Ramos (cell line): ENCODE data around the gene KSR2.
"Not testable (repeated sequence)": the region's sequence is repeated elsewhere in the genome, so short reads cannot be mapped to it uniquely, and the experiment has no call there.

ENCODE experiments used
- in situ Hi-C: fragments of 300-500 bp; cut with MboI; formaldehyde crosslinking; loops from one replicate; pipeline ENCODE4 v1.14.3; 2022; ENCODE audit warnings: low sequenced_read_pairs; ENCODE audit not compliant: unreplicated experiment

KSR2 gene

DNA sequence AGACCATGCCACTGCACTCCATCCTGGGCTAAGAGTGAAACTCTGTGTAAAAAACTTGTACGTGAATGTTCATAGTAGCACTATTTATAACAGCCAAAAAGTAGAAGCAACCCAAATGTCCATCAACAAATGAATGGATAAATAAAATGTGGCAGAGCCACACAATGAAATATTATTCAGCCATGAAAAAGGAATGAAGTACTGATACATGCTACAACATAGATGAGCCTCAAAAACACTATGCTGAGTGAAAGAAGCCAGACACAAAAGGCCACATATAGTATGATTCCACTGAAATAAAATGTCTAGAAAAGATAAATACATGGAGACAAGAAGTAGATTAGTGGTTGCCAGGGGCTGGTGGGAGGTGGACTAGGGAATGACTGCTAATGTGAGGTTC is 72.8 kb downstream of the KSR2 start:
- in situ Hi-C loops = no loop called here

DNA sequence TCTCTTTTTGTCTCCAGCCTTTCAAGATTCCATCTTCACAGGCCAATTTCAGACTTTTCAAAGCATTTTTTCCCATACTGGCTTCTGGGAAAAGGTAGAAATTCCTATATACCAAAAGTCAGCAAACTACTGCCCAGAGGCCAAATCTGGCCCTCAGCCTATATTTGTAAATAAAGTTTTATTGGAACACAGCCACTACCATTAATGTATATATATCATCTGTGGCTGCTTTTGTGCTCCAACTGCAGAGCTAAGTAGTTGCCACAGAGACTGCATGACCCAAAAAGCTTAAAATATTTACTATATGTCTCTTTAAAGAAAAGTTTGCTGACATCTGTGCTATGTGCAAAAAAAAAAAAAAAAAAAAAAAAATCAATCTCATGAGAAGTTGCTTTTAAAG is 76.3 kb downstream of the KSR2 start:
- in situ Hi-C loops = no loop called here

DNA sequence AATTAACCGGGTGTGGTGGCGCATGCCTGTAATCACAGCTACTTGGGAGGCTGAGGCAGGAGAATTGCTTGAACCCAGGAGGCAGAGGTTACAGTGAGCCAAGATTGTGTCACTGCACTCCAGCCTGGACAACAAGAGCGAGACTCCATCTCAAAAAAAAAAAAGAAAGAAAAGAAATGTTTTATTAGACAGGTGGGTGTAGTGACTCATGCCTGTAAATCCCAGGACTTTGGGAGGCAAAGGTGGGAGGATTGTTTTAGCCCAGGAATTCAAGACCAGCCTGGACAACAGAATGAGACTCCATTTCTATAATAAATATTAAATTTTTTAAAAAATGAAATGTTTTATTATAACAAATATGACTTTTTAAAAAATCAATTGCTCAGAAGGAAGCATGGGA is 77.5 kb downstream of the KSR2 start:
- in situ Hi-C loops = not testable (repeated sequence)

DNA sequence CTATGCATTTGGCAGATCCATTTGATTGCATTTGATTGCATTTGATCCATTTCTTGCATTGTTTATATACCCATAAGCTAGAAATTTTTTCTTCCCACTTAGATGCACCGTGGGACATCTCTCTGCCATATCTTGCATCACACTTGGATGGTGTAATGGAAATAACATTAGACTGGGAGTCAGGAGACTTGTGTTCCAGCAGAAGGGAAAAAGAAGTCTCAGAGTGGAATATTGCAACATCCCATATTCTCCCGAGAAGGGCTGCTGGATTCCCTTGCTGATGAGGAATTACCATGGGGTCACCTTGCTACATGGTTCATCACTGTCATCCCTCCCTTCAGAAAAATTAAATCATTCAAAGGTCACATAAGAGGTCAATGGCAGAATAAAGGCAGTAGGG is 78.1 kb downstream of the KSR2 start:
- in situ Hi-C loops = no loop called here

DNA sequence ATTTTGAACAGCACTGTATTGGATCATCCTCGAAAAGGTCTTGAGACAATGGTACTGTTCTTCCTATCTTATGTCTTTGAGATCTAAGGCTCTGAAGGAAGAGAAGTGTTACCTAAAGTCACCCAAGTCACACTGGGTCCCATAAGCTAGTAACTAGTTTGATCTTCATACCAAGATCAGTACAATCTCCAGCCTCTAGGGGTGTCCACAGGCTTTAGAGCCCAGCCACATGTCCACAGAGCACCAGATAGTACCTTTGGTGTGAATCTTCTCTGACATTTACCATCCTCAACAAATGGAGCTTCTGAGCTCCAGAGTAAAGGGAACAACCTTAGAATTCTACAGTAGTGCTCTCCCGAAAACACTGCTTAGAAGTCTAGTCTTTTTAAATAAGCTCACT is 78.7 kb downstream of the KSR2 start:
- in situ Hi-C loops = no loop called here

DNA sequence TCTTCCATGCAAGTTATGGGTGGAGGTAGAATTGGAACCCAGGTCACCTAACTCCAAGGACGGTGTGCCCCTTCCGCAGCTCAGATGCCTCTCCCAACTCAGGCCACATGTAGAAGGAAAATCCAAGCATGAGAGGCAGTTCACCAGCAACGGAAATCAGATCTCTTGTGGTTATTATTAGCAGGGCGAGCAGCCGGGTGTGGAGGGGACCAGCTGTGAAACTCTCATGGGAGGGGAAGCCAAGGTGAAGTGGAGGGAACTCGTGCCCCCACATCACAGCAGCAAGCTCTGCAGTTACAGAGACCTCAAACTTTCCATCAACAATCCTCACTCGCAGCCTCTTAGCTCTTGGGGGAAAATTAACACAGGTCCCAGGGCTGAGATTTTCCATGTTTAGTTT is 79.7 kb downstream of the KSR2 start:
- in situ Hi-C loops = no loop called here

DNA sequence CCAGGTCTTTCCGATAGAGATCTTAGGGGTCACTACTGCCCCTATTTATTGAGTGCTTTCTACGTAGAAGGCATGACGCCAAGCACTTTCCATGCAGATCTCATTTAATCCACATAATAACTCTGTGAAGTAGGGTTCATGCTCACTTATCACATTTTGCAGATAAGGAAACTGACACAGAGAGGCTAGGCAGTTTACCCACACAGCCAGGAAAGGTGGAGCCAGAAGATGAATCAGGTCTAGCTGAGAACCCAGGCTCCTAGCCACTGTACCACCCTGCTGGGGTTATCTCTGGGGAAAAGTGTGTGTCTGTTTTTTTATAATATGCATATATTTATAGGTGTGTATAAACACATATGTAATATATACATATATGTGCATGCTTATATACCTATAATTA is 83.6 kb downstream of the KSR2 start:
- in situ Hi-C loops = no loop called here

DNA sequence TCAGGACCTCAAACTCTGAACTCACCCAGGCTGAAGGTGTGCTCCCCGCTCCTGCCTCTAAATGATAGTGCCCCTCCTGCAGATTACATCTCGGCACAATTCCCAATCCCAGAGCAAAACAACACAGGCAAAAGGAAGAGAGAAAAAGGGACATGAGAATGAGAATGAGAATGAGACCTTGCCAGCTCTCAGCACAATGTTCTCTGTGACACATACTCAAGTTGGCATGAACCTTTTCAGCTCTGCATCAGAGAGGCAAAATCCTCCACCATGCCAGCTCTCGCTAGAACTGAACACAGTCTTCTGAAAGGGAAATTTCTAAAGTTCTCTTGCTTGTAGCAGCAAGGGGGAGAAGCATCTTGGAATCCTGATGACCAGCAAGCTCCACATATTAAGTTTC is 84.6 kb downstream of the KSR2 start:
- in situ Hi-C loops = no loop called here

DNA sequence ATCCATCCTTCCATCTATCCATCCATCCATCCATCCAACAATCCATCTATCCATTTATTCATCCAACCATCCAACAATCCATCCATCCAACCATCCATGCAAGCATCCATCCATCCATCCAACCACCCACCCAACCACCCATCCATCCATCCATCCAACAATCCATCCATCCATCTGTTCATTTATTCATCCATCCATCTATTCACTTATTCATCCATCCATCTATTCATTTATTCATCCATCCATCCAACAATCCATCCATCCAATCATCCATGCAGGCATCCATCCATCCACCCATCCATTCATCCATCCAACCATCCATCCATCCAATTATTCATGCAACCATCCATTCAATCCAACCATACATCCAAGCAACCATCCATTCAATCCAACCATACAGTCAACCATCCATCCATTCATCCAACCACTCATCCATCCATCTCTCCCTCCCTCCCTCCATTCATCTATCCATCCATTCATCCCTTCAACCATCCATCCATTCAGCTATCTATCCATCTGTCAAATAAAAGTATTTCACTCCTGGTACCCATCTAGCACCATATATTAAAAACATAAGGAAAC is 86.1 kb downstream of the KSR2 start:
- in situ Hi-C loops = no loop called here

DNA sequence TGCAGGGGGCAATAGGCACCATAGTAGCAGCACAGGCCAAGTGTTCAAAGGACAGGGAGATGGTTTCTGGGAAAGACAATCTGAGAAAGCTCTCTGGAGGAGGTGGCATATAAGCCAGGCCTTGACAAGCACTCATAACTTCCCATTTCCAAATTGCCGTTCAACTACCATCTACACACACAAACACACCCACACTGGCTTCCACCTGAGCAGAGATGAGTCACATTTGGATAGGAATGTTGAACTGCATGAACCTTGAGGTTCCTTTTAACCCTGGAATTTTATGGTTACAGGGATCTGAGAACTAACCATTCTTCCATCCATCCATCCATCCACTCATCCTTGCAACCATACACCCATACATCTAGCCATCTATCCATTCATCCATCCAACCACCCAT is 86.6 kb downstream of the KSR2 start:
- in situ Hi-C loops = no loop called here

DNA sequence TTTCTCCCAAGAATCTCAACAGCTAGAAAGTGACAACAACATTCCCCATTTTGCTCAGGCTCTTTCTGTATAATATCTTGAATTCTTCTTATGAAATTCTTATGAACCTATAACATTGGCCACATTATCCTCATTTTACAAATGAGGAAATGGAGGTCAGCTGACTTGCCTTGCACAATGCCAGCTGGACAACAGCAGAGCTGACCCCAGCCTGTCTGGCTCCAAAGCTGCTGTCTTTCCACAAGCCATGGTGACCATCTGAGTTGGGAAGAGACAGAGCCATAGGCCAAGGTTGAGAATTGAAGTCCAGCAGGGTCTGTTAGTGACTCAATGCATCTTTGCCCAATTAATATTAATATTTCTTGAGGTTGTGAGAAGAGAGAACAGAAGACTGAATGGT is 87.3 kb downstream of the KSR2 start:
- in situ Hi-C loops = no loop called here

DNA sequence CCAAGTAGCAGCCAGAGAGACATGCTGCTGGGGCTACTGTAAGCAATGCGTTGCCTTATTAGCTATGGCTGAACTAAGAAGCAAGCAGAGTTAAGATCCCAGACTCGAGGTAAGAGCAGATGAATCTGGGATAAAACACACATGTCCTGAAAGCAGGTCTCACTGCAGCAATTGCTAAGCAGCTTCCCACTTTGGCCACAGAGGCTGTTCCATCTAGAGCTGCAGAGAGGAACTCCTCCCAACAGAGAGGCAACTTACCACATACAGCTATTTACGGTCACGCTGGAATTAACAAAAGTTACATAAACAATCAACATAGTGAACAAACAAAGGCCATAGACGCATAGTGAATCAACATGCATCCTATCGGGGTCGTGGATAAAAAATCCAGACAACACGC is 90.2 kb downstream of the KSR2 start:
- in situ Hi-C loops = no loop called here

DNA sequence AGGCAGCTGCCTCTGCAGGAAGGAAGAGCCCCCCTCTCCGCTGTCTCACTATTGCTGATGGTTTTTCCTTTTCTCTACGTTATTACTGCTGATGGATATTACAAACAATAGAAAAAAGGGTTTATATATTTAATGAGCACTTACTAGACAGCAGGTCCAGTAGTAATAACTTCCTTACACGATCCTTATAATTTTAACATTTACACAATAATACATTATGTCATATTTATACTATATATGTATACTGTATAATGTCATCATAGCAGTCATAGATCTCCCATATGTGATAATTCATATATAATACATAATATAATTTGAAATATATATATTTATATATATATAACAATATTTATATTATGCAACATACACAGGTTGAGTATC is 92.4 kb downstream of the KSR2 start:
- in situ Hi-C loops = no loop called here

DNA sequence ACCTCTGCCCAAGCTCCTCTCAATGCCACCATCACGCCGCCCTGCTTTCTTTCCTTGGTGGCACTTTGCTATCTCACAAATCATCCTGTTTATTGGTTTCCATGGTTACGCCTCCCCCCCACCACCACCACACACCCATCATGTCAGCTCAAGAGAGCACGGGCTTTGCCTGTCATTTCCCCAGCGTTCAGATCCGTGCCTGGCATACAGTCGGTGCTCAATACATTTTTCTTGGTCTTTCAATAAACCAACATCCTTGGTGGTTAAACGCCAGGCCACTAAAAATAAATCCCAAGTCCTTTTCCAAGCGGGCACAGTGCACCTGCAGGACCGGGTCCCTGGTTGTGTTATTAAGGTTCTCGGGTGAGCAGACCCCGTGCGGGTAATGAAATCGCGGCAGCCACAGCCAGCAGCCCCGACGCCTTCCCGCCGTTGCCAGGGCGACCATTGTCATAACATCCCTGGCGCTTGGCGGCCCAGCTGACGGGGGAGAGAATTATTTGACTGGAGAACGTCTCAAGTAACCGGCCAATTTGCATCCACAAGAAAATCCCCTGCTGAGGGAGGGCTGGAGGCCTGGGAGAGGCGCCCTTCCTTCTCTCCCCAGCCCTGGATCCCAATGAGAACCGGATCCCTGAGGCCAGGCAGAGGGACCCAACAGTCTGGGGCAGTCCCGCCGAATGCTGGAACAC is 92.9 kb downstream of the KSR2 start:
- in situ Hi-C loops = no loop called here

DNA sequence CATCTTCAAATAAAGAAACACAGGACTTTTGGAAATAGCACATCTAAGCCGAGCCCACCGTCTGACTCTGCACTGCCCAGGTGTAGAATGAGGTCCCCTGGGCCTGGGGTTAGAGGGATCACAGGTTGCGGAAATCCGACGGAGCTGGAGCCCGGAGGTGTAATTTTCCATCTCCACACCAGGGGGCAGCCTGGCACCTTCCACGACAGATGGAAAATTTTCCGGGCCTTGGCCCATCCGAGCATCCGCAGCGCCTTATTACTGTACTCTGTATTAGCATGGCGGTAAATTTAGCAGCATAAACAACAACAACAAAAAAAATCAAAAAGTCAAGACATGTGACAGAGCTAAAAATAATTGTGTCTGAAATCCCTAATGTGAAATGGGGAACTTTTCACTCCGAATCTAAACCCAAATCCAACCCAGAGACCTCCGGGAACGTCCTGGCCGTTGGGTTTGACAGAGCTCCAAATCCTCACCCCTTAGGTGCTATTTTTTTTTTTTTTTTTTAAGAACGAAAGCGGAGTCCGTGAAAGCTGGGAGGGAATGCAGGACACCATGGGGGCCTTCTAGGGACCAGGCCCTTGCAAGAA is 93.9 kb downstream of the KSR2 start:
- in situ Hi-C loops = loop anchor here (5.0 kb wide), 1 partner anchor 172 kb away; no protein-coding TSS in a partner anchor

DNA sequence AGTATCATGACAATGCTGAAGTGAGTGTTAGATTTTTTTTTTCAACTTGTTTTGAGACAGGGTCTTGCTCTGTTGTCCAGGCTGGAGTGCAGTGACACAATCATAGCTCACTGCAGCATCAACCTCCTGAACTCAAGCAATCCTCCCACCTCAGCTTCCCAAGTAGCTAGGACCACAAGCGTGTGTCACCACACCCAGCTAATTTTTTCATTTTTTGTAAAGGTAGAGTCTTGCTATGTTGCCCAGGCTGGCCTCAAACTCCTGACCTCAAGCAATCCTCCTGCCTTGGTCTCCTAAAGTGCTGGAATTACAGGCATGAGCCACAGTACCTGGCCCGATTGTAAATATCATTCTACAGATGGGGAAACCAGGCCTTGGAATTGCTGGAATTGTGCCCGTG is 94.6 kb downstream of the KSR2 start:
- in situ Hi-C loops = loop anchor here (5.0 kb wide), 1 partner anchor 173 kb away; no protein-coding TSS in a partner anchor

DNA sequence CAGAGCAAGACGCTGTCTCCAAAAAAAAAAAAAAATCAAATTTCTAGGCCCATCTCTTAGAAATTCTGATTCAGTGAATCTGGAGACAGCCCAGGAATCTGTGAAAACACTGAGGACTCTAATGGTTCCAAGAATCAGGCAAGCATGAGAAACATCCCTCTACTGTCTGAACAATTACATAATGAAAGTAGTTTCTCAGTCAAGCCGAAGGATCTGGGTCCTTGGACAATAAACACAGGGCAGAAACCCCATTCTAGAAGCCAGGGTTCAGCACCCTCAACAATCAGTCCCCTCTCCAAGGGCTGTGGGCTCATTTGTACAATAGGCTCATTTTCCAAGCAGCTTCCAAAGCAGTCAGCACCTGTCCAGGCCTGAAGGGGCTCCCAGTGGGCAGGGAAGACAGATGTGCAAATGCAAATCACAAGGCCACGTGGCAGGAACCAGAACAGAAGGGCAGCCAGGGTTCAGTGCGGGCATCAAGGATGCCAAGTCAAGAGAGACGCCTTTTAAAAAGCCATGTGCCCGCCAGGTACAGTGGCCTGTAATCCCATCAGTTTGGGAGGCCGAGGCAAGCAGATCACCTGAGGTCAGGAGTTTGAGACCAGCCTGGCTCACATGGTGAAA is 96.1 kb downstream of the KSR2 start:
- in situ Hi-C loops = loop anchor here (5.0 kb wide), 1 partner anchor 175 kb away; no protein-coding TSS in a partner anchor

DNA sequence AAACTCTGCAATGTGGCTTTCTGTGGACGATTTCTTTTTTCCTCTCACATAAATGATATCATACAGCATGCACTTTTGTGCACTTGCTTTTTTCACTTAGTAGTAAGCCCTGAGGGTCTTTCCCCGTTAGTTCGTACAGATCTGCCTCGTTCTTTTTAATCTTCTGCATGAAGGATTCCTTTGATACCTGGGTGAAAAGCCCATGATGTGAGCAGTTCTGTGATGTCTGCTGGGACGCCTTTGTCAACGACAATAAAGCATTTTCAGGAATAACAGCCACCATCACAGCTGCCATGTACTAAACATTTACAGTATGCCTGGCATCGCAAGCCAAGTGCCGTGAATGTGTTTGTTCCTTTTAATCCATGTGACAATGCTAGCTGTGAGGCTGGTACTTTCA is 99.2 kb downstream of the KSR2 start:
- in situ Hi-C loops = no loop called here

DNA sequence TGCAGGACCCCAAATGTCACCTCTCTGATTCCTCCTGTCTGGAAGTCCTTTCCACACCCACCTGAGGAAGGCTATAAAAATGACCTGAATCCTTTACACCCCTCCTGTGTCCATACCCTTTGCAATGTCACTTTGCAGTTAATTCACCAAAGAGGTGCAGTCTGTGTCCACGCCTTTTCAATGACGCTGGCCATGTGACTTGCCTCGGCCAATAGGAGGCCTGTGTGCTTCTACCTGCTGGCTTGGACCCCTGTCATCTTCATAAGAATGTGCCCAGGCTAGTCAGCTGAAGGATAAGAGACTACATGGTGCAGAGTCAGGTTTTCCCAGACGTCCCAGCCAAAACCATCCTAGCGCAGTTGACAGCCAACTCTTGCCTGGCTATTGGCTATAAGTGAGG is 101.4 kb downstream of the KSR2 start:
- in situ Hi-C loops = no loop called here

DNA sequence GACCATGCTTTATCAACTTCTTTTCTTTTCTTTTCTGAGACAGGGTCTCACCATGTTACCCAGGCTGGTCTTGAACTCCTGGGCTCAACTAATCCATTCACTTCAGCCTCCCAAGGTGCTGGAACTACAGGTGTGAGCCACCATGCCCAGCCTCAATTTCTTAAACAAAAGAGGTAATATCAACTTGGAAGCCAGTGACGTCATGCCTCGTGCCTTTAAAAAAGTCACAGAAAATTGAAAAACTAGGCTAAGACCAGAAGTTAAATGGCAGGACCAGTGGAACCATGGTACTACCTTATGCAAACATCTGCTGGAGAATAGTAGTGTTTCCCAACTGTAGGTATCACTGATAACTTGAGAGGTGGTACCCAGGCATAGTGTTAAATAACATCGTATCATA is 103.3 kb downstream of the KSR2 start:
- in situ Hi-C loops = no loop called here

DNA sequence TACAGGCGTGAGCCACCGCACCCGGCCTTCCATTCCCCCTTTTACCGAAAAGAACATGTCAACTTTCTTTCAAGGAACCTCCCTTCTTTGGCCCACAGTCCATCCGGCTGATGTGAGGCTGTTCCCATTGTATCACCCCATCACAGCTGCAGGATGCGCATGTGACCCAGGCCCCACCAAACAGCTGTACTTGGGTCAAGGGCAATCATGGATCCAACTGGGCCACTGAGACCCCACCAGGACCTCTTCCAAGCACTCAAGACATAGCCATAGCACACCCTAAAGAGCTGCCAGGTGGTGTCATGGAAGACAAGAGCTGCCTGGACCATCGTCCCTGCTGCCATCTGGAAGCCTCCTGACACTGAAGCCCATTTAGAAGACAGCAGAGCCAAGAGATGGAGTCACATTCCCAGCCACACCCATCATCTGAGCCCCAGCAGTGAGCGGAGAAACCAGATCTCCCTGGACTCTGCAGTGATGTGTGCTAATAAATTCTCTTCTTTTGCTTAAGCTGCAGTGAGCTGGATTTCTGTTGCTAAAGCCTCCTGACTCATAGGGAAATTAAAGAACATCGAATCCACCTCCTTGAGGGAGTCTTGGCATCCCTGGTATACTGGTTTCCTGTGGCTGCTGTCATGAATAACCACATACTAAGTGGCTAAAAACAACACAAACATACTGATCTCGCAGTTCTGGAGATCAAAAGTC is 105.6 kb downstream of the KSR2 start:
- in situ Hi-C loops = no loop called here
